Ovary (tissue), 9 donors: ENCODE results near the gene LARGE1. TPM values are rescaled to one million over a fixed set of nuclear protein-coding genes. Genes with fewer than 3 reads are reported as not detected.

Experiments
- DNase-seq, 5 donors: peaks; one replicate each; pipeline ENCODE4 v3.0.0-alpha.2; 2019 to 2020
- H3K27ac ChIP-seq, 2 donors: fragments of 200-600 bp; one replicate each; pipeline versions ENCODE4 v1.5.1 to v1.8.0; 2019 to 2022
- H3K27me3 ChIP-seq: fragments of 200-600 bp; one replicate; pipeline ENCODE4 v1.8.0; 2022
- H3K36me3 ChIP-seq: fragments of 200-600 bp; sonication (generic); one replicate; pipeline ENCODE4 v1.5.1; 2019
- H3K4me1 ChIP-seq: one replicate; pipeline ENCODE4 v1.8.1; 2013; ENCODE audit warnings: mild to moderate bottlenecking, moderate library complexity; ENCODE audit not compliant: insufficient read depth
- H3K4me3 ChIP-seq: fragments of 200-600 bp; sonication (generic); one replicate; pipeline ENCODE4 v1.5.1; 2017
- H3K9me3 ChIP-seq, 2 donors: fragments of 200-600 bp in 1 of 2; sonication (generic) in 1 of 2; one replicate each; pipeline versions ENCODE4 v1.5.1 to v1.8.1; 2013 to 2019; ENCODE audit warnings: mild to moderate bottlenecking in 1 of 2, moderate library complexity in 1 of 2
- EP300 ChIP-seq: sonication (generic); formaldehyde crosslinking; IDR thresholded peaks from one replicate; pipeline ENCODE4 v1.6.1; 2017; ENCODE audit warnings: antibody characterized with exemption
- POLR2A ChIP-seq: fragments of 450-650 bp; IDR thresholded peaks from one replicate; pipeline ENCODE4 v1.6.1; 2017; ENCODE audit warnings: antibody characterized with exemption, mild to moderate bottlenecking, moderate library complexity
- WGBS, 3 donors: extraction: QIAGEN DNeasy Blood & Tissue Kit in 1 of 3; methylation state at CpG; one replicate each; pipeline versions ENCODE4 v1.1.5 to v1.1.7; 2013 to 2017; 5-methylcytosine and 5-hydroxymethylcytosine counted together
- intact Hi-C, 4 donors: fragments of 100-400 bp; cut with DNase I; formaldehyde crosslinking; loops; one replicate each; pipeline versions ENCODE4 v1.11.0 to v1.15.1; 2022 to 2023
- polyA plus RNA-seq, 2 donors: library from polyadenylated mRNA; stranded (reverse); fragments of 200-250 nt in 1 of 2; fragments of 350-450 nt in 1 of 2; fragmentation: Illumina TruSeq in 1 of 2; extraction: RNeasy Lipid Tissue Mini Kit (QIAGEN cat#74804) in 1 of 2; gene quantifications; one replicate each; pipeline ENCODE4 v1.2.3, GENCODE V29; 2013 to 2014
- total RNA-seq, 7 donors: library from RNA; depleted of rRNA in 2 of 7; stranded (reverse); fragments of >200 nt in 2 of 7; fragmentation: NEBNext Ultra II Directional in 3 of 7; extraction: Animal tissue kit (Norgen Biotek cat#: 25700) in 3 of 7; gene quantifications; one replicate each; pipeline versions ENCODE4 v1.1.0 to v1.2.4, GENCODE V29; 2016 to 2023
- TF ChIP-seq, protein P1 (sequence below), 3 donors: fragments of 450-650 bp in 2 of 3; fragments of 200-600 bp in 1 of 3; IDR thresholded peaks; one replicate each; pipeline versions ENCODE4 v1.5.1 to v1.8.0; 2016 to 2022; ENCODE audit warnings: antibody characterized with exemption in 3 of 3, mild to moderate bottlenecking in 1 of 3
- donor health status: DM: no; HTN: no; CAD: no; lungs with moderate emphysema.
- donor health status: DM: no; HTN: no; CAD: no.
- donor health status: Bipolar disorder and iron deficiency.
- donor health status: DM: yes; HTN: yes; CAD: no.
- donor health status: DM: no; HTN: no; CAD: no.
- donor health status: DM: yes; HTN: yes; CAD: no.

LARGE1 gene
- total and polyA plus RNA-seq, 9 donors: 13.4 to 67.6 (median 36.8) TPM

DNA sequence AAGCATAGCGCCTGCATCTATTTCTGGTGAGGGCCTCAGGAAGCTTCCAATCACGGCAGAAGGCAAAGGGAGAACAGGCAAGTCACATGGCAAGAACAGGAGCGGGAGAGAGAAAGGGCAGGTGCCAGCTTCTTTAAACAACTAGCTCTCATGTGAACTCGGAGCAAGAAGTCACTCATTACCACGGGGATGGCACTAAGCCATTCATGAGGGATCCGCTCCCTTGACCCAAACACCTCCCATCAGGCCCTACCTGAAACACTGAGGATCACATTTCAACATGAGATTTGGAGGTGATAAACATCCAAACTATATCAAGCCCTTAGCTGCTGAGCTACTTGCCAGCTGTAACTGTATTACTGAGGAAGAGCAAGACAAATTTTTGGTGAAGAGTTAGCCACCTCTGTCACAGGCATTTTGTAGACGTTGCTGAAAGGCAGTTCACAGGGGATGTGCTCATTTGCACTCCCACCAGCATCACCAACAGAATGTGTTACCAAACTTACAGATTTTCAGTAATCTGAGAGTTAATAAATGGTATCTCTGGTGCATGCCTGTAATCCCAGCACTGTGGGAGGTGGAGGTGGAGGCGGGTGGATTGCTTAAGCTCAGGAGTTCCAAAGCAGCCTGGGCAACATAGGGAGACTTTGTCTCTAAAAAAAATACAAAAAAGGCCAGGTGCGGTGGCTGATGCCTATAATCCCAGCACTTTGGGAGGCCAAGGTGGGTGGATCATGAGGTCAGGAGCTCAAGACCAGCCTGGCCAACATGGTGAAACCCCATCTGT lies 398.2 kb downstream of the LARGE1 start:
- Histone ChIP-seq H3K9me3 (no peaks in the 10 kb centered on the region), H3K4me3 (no peak overlapping the region), H3K36me3 (no peaks in the 10 kb centered on the region), H3K27me3 (no peaks in the 10 kb centered on the region), H3K4me1 (no peaks in the 10 kb centered on the region), H3K27ac (no peak overlapping the region)
- WGBS, 3 donors: 90 to 94% (median 93%) methylated on average over 9 of the region's 9 CpGs
- no peak for DNase-seq
- intact Hi-C loops: loop anchor here in 3 of 4 donors (1.0 to 10.0 kb wide), 3 partner anchors 14 to 590 kb away; no protein-coding TSS in a partner anchor
- TF ChIP-seq, protein P1, sequence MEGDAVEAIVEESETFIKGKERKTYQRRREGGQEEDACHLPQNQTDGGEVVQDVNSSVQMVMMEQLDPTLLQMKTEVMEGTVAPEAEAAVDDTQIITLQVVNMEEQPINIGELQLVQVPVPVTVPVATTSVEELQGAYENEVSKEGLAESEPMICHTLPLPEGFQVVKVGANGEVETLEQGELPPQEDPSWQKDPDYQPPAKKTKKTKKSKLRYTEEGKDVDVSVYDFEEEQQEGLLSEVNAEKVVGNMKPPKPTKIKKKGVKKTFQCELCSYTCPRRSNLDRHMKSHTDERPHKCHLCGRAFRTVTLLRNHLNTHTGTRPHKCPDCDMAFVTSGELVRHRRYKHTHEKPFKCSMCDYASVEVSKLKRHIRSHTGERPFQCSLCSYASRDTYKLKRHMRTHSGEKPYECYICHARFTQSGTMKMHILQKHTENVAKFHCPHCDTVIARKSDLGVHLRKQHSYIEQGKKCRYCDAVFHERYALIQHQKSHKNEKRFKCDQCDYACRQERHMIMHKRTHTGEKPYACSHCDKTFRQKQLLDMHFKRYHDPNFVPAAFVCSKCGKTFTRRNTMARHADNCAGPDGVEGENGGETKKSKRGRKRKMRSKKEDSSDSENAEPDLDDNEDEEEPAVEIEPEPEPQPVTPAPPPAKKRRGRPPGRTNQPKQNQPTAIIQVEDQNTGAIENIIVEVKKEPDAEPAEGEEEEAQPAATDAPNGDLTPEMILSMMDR (IDR thresholded peaks at IDR 0.05): no peak
- no peak for TF ChIP-seq EP300

DNA sequence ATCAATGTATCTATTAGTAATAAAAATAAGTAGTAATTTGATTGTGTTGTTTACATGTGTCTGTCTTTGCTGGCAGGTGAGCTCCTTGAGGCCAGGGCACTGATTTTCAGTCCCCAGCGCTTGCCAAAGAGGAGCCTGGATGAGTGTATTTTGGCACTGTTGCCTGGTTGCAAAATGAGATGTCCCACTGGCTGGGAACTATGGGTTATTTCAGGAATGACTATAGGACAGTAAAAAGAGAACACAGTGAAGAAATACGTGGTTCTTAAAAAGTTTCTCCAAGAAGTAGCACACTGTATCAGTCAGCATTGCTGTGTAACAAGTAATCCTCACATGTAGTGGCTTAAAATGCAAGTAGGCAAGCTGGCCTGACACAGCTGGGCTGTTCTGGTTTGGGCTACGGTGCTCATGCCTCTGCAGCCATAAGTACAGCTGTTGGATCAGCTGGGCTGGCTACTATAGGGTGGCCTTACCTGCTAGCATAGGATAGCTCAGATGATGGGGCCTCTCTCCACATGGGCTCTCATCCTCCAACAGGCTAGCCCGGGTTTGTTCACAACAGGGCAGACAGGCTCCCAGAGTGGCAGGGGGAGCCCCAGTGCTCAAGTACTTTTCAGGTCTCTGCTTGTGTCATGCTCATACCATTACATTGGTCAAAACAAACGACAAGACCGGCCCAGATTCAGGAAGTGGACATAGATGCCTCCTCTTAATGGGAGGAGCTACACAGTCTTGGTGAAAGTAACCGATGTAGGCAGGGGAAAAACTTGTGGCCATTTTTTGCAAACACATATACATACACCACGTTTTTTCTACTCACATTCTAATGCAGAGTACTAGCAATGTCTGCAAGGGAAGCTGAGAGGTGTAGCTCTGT lies 399.1 kb downstream of the LARGE1 start:
- Histone ChIP-seq H3K27me3 (no peaks in the 10 kb centered on the region), H3K4me3 (no peak overlapping the region), H3K36me3 (no peaks in the 10 kb centered on the region), H3K27ac (no peak overlapping the region), H3K9me3 (no peaks in the 10 kb centered on the region), H3K4me1 (no peaks in the 10 kb centered on the region)
- TF ChIP-seq POLR2A (no peak), EP300 (no peak)
- TF ChIP-seq, protein P1 (IDR thresholded peaks at IDR 0.05): no peak
- no peak for DNase-seq
- intact Hi-C loops: loop anchor here in 2 of 4 donors (5.0 to 10.0 kb wide), 2 partner anchors 54 to 591 kb away; no protein-coding TSS in a partner anchor
- WGBS, 3 donors: 92 to 96% (median 95%) methylated on average over 8 of the region's 8 CpGs

DNA sequence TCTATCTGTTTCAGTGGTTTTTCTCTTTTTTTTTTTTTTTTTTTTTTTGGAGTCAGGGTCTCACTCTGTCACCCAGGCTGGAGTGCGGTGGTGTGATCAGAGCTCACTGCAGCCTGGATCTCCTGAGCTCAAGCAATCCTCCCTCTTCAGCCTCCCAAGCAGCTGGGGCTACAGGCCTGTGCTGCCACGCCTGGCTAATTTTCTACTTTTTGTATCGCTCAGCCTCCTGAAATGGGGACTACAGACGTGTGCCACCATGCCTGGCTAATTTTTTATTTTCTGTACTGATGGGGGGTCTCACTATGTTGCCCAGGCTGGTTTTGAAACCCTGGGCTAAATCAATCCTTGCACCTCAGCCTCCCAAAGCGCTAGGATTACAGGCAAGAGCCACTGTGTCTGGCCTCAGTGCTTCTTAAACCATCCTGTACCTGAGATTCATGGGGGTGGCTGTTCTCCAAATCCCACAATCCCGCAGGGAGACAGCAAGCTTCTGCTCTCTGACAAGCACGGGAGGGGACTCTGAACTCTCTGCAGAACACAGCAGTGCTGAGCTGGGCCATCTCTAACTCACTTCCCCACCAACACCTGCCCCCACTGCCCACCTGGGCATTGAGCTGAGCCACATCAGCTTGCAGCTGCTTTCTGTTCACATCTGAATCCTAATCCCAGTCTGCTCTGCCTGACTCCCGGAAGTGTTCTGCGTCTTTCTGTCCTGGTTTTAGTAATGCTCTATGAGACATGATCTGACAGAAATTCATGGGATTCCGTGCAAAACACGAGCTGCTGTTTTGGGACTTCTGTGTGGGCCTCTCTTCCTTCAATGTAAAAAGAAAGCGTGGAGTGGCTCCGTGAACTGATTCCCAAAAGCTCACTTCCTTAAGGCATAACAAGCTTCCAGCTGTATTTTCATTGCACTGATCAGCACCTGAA lies 400.0 kb downstream of the LARGE1 start:
- H3K36me3 ChIP-seq: no peaks in the 10 kb centered on the region
- no peaks in the 10 kb centered on the region for H3K27me3 ChIP-seq
- peak overlapping the region in 1 of 2 donors; percentile 8 for H3K27ac ChIP-seq
- no peaks in the 10 kb centered on the region for H3K9me3 ChIP-seq
- no peak overlapping the region for H3K4me3 ChIP-seq
- H3K4me1 ChIP-seq: no peaks in the 10 kb centered on the region
- intact Hi-C loops: loop anchor here (5.0 to 10.0 kb wide), 5 partner anchors 55 to 592 kb away; partner anchors contain the start of gene LARGE1 (in 2 of the 4)
- WGBS, 3 donors: 87 to 88% (median 87%) methylated on average over 13 of the region's 13 CpGs
- no peak for DNase-seq
- TF ChIP-seq, protein P1 (IDR thresholded peaks at IDR 0.05): no peak
- TF ChIP-seq EP300 (no peak), POLR2A (no peak)
